ENCODE measurements around the gene S1PR4. TPM values are rescaled to one million over a fixed set of nuclear protein-coding genes. Genes with fewer than 3 reads are reported as not detected.

Gene S1PR4
- total and polyA plus RNA-seq, 2 experiments from 2014 or later = 0.24 TPM; not detected in 1

GRCh38 chr19:3133793-3134116 is 44.8 kb upstream of the S1PR4 start:
- Histone ChIP-seq H3K4me1 (ENCODE audit: insufficient read depth) (no peaks in the 10 kb centered on the region; the same call in 1 of the 2 replicates), H3K4me3 (no peak overlapping the region), H3K4me2 (no peak overlapping the region), H3K27ac (ENCODE audit: low read depth) (no peak overlapping the region), H3K27me3 (ENCODE audit: insufficient read depth) (no peaks in the 10 kb centered on the region), H3K79me2 (replicated peaks; ENCODE audit: insufficient read depth) (no peaks in the 10 kb centered on the region), H2AFZ (no peak overlapping the region), H3K36me3 (ENCODE audit: insufficient read depth) (no peaks in the 10 kb centered on the region), H3K9me2 (ENCODE audit: insufficient read depth) (no peaks in the 10 kb centered on the region), H3F3A (replicated peaks; ENCODE audit: low read depth) (no peaks in the 10 kb centered on the region), H4K20me1 (replicated peaks; ENCODE audit: insufficient read depth) (no peaks in the 10 kb centered on the region)
- Mint-ChIP-seq H3K36me3 (ENCODE audit: low read depth) (no peaks in the 10 kb centered on the region), H3K9me3 (no peaks in the 10 kb centered on the region; the same call in 2 of the 3 replicates), H3K4me3 (no peak overlapping the region), H3K27me3 (ENCODE audit: insufficient read depth, low read depth, poor library complexity) (peaks cover 4% of the 10 kb centered on the region), H3K27ac (no peak overlapping the region), H3K4me1 (peaks cover 8% of the 10 kb centered on the region; the same call in 2 of the 3 replicates)
- ATAC-seq (no peak), DNase-seq (ENCODE audit: low spot score) (no peak)
- TF ChIP-seq NANOG (IDR thresholded peaks at IDR 0.05; ENCODE audit: borderline replicate concordance) (no peak), REST (IDR thresholded peaks at IDR 0.05; ENCODE audit: unreplicated experiment) (no peak), CREB1 (CRISPR knock-in tag; IDR thresholded peaks at IDR 0.05; ENCODE audit: low read depth) (no peak), POLR2AphosphoS5 (IDR thresholded peaks at IDR 0.05; ENCODE audit: low read depth) (no peak), ZNF331 (CRISPR knock-in tag; IDR thresholded peaks at IDR 0.05; ENCODE audit: low read depth) (no peak), STAT1 (IDR thresholded peaks at IDR 0.05; ENCODE audit: unreplicated experiment) (no peak), EZH2 (IDR thresholded peaks at IDR 0.05; ENCODE audit: low read depth, unreplicated experiment) (no peak), EZH2phosphoT487 (IDR thresholded peaks at IDR 0.05; ENCODE audit: unreplicated experiment) (no peak), ZNF462 (CRISPR knock-in tag; IDR thresholded peaks at IDR 0.05) (no peak), ZNF114 (CRISPR knock-in tag; IDR thresholded peaks at IDR 0.05) (no peak)
- TF ChIP-seq, protein P1, sequence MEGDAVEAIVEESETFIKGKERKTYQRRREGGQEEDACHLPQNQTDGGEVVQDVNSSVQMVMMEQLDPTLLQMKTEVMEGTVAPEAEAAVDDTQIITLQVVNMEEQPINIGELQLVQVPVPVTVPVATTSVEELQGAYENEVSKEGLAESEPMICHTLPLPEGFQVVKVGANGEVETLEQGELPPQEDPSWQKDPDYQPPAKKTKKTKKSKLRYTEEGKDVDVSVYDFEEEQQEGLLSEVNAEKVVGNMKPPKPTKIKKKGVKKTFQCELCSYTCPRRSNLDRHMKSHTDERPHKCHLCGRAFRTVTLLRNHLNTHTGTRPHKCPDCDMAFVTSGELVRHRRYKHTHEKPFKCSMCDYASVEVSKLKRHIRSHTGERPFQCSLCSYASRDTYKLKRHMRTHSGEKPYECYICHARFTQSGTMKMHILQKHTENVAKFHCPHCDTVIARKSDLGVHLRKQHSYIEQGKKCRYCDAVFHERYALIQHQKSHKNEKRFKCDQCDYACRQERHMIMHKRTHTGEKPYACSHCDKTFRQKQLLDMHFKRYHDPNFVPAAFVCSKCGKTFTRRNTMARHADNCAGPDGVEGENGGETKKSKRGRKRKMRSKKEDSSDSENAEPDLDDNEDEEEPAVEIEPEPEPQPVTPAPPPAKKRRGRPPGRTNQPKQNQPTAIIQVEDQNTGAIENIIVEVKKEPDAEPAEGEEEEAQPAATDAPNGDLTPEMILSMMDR (conservative IDR thresholded peaks at IDR 0.05; ENCODE audit: low read depth in 2 of 2) = no peak

All from GM23338 (cell line).